HG02763 (cell line): ENCODE results near the gene ITPR3.

Experiments
- ATAC-seq: cut with Tn5 transposase; IDR thresholded peaks from one replicate; pipeline ENCODE4 v1.9.1; 2021; ENCODE audit warnings: mild to moderate bottlenecking, moderate library complexity; ENCODE audit not compliant: unreplicated experiment

ITPR3 gene

GRCh38 chr6:33711140-33712129, 90.3 kb downstream of the ITPR3 start, which contains the start of gene UQCC2:
Gene UQCC2, minus strand, starts transcription at chr6:33711700. Its CDS starts 14 bp downstream, at chr6:33711686.
- ATAC-seq, result peak; percentile 84

- ATAC-seq, result no peak
Observed at GRCh38 chr6:33712914-33713313, 91.8 kb downstream of the ITPR3 start.

- ATAC-seq, result no peak
Observed at GRCh38 chr6:33713786-33714185, 92.7 kb downstream of the ITPR3 start.

GRCh38 chr6:33714385-33715040, 93.4 kb downstream of the ITPR3 start:
- no peak for ATAC-seq

GRCh38 chr6:33716379-33716778, 95.3 kb downstream of the ITPR3 start:
- ATAC-seq, result no peak

GRCh38 chr6:33716890-33717632, 95.9 kb downstream of the ITPR3 start:
- no peak for ATAC-seq

- no peak for ATAC-seq
Observed at GRCh38 chr6:33717934-33718455, 96.9 kb downstream of the ITPR3 start.

GRCh38 chr6:33718713-33719112, 97.6 kb downstream of the ITPR3 start:
- ATAC-seq, result no peak

- ATAC-seq, result no peak
Observed at GRCh38 chr6:33719326-33719987, 98.3 kb downstream of the ITPR3 start.

- ATAC-seq, result no peak
Observed at GRCh38 chr6:33720998-33721397, 99.9 kb downstream of the ITPR3 start.

- ATAC-seq, result no peak
Observed at GRCh38 chr6:33721508-33721907, 100.4 kb downstream of the ITPR3 start.

- ATAC-seq, result no peak
Observed at GRCh38 chr6:33722103-33722623, 101.0 kb downstream of the ITPR3 start.

GRCh38 chr6:33723371-33724085, 102.4 kb downstream of the ITPR3 start:
- no peak for ATAC-seq

GRCh38 chr6:33724102-33725023, 103.2 kb downstream of the ITPR3 start:
- ATAC-seq, result no peak

- no peak for ATAC-seq
Observed at GRCh38 chr6:33725222-33725621, 104.1 kb downstream of the ITPR3 start.

GRCh38 chr6:33725891-33726673, 105.0 kb downstream of the ITPR3 start:
- no peak for ATAC-seq

GRCh38 chr6:33726696-33727095, 105.6 kb downstream of the ITPR3 start:
- no peak for ATAC-seq

GRCh38 chr6:33727126-33727525, 106.0 kb downstream of the ITPR3 start:
- no peak for ATAC-seq
